Left forelimb (tissue), 1 donor: ENCODE measurements around the gene C1orf116.

ENCODE experiments used
- DNase-seq: peaks from one replicate; pipeline ENCODE4 v3.0.0-alpha.2; 2018; ENCODE audit warnings: low spot score

C1orf116 gene

DNA sequence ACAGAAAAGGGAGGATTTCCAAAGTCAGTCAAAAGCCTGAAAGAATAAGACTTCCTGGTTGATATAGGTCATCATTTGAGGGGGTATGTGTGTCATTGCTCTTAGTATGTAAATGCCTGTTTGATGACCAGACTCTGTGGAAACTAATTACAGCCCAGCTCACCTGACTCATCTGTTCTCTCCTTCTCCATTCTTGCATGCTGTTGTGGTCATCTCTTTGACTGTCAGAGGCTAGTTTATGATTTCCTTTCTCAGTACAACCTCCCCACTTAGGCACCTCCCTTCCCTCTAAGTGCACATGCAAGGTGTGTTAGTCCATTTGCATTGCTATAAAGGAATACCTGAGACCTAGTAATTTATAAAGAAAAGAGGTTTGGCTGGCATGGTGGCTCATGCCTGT, 2.4 kb upstream of the C1orf116 start:
- DNase-seq: no peak

DNA sequence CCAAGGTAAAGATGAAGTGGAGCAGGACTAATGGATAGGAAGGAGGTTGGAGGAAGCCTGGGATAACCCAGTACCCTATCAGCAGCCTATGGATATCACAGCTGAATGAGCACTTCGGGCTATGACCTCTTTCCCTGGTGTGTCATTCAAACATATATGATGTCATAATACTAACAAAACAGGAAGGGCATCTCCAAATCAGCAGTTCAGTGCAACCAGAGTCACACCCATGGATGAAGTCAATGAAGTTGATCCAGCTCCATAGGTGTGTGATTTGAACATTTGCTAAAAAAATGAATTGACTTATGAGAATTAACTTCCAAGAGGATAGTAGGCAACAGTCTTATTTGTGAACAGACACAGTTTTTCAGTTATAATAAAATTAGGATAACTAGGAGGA, 1.7 kb upstream of the C1orf116 start:
- DNase-seq: no peak

DNA sequence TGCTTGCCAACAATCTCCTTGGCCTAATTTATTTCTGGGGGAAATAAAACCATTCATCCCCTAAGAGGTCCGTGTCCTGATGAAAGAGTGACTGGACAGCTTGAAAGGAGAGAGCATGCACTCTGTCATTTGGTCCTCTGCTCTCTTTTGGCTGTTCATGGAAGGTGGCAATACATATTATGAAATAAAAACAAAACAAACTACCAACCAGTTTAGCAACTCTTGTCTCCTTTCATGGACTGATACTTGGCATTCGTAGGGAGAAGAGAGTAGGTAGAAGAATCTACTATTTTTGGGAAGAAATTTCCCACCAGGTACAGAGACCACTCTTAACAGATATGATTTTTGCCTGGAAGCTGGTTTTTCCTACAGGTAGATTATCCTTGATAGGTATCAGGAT, 746 bp upstream of the C1orf116 start:
- no peak for DNase-seq

DNA sequence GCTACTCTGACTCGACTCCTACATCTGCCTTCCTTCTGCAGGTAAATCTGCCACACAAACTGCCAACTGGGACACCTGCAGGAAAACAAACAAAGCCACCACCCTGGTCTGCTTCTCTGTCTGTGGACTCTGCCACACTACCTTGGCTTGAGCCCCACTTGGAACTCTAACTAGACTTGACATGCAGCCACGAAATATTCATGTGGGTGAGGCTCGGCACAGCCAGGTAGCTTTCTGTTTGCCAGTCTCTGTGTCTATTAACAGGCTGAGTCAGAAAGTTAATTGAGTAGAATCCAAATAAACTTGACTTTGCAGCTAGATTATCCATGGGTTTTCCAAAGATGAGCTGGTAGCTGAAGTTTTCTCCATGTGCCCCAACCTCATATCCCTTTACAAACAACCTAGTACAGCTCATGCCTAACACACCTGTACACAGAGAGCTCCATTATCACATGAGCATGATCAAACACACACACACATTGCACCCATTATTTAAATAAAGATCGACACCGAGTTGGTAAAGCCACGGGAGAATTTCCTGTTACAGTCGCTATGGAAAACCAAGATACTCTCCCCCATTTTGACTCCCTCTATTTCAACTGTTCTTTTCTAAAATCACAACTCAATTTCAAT, 808 bp downstream of the C1orf116 start:
- DNase-seq: peak; percentile 47

DNA sequence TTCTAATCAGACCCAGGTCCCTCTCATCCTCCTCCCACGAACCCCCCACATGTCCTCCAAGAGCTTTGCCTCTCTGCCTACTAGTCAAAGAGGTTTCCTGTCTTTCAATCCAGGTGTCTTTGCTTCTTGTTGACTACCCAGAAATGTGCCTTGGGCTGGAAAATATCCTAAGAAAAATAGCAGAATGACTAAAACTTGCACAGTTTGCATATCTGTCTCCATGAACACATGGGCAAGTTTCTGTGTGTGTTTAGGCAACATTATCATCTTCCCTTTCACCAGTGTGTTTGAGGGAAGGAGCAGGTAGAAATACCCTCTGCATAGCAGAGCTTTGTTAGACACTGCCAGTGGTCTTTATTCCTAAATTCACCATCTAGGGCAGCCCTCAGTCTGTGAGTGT, 1.5 kb downstream of the C1orf116 start:
- peak; percentile 15 for DNase-seq

DNA sequence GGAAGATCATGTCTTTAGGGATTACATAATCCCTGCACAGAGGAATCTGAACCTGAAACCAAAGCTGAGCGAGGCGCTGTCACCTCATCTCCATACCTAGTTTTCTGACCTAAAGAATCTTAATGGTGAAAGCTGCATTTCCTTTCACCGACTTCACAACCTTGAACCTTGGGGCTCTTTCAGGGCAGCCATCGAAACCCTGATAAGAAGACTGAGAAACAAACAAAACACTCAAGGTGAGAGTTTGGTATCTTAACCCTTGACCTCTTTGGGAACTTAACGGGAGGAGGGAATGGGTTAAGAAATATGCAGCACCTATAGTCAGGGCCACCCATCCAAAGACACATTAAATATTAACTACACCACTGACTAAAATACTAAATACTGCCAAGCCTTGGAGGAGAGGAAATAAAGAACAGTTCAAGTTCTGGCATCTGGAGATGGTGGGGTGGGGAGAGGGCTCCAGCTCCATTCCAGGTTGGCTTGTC, 2.0 kb downstream of the C1orf116 start:
- DNase-seq: no peak

DNA sequence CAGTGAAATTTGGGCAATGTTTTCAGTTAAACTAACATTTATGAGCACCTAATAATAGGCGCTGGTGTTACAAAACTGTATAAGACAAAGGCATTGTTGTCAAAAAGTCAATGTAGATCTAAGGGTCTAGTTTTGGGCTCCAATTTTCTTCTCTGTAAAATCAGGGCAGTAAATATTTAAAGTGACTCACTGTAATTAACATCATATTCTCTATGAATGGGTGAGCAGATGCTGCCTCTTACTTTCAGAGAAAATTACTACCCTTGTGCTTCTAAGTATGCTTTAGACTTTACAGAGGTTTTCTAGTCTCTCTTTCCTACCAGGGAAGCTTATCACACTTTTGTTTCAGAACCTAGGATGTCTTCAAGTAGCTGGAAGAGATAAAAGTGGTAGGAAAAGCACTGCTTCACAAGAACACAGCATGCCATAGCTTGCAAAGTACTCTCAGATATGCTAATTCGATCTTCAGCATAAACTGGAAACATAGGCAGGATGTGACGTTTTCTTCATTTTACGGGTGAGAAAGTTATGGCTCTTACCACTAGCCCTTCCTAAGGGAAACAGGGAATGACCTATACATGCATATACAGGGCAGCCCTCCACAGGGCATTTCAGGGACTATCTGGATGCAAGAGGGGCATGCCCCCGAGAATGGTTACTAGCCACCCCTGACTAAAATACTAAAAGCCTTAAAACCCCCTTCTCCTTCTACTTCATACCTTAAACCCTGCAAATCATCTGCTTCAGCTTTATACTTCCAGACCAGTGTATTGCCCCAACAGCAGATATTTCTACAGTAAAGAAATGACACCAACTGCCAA, 2.6 kb downstream of the C1orf116 start:
- DNase-seq: peak; percentile 41

DNA sequence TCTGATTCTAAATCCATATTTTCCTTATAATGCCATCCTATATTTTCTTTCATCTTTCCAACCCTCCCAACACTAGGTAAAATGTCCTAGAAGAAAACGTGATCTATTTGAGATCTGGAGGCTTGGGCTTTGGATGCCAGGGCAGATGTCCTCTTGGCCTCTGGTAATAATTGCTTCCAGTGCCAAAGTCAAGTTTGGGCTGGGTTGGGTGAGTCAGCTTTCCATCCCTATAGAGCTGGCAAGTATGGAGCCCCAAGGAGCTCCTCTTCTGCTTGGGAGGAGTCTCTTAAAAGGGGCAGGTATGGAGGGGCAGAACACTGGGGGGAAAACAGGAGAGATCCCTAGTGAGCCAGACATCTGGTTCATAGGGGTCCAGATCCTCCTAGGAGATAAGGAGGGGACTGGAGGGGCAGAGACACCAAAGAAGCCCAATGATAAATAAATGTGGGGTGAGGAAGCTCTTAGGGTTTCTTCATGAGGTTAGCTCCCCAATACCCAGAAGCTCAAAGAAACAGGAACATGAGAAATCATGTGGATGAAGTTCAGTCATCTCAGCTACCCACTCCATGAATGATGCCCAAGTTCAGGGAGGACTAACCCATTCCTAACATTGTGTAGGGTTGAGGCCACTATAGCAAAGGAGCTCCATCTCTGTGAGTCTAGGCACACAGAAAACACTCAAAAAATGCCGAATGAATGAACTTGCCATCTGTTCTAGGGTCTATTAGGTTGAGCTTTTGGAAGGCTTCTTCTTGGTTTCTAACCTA, 3.5 kb downstream of the C1orf116 start:
- no peak for DNase-seq

DNA sequence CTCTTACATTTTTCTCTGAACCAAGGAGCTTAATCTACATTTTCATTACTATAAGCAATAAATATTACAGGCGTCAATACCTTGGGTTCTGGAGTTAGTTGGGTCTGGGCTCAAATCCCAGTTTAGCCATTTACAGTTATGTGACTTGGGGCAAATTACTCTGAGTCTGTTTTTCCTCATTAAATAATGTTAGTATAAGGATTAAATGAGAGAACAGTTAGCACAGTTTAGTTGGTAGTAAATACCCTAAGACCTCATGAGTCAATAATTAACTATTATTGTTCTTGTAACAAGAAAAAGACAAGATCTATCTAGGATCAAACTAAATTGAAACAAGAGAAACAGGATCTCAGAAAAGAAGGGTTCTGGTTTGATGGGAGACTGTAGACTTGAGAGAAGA, 4.6 kb downstream of the C1orf116 start:
- DNase-seq: no peak

DNA sequence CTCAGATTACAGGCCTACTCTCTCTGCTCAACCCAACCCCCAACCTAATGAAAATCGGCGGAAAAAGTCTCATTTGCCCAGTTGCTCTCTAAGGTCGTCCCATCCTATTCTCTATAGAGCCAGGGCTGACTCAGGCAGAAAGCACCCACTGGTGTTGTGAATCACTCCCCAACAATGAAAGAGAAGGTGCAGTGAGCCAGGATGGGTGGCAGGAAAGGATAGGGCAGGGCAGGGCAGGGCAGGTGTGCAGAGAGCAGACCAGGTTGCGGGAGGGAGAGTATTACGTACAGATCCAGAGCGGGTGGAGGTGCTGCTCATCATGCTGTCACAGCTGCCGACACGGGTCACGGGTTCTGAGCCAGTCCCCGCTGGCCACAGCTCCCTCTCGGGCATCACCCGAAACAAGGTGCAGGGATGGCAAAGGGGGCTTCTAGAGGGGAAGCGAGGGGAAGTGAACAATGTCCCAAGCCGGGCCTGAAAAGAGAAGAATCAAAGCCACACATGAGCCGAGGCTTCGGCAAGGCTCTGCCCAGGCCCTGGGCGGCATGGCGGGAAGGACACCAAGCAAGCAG, 5.3 kb downstream of the C1orf116 start:
- no peak for DNase-seq

DNA sequence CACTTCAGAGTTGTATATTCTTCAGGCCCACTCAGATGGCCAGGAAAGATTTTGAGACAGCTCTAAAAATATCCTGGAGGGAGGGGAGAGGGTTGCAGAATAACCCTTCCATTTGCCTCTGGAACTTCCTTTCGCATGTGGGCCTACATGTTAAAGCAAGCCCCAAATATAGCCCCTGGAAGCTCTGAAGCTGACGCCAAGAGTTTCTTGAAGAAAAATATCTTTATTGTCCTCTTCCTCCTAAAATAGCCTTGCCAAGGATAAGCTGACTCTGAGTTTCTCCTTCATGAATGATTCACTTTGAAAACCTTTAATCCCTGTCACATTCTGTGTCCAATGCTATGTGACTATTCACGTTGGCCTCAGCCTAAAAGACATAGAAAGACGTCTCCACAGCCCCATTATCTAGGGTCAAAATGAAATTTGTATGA, 6.4 kb downstream of the C1orf116 start:
- no peak for DNase-seq

DNA sequence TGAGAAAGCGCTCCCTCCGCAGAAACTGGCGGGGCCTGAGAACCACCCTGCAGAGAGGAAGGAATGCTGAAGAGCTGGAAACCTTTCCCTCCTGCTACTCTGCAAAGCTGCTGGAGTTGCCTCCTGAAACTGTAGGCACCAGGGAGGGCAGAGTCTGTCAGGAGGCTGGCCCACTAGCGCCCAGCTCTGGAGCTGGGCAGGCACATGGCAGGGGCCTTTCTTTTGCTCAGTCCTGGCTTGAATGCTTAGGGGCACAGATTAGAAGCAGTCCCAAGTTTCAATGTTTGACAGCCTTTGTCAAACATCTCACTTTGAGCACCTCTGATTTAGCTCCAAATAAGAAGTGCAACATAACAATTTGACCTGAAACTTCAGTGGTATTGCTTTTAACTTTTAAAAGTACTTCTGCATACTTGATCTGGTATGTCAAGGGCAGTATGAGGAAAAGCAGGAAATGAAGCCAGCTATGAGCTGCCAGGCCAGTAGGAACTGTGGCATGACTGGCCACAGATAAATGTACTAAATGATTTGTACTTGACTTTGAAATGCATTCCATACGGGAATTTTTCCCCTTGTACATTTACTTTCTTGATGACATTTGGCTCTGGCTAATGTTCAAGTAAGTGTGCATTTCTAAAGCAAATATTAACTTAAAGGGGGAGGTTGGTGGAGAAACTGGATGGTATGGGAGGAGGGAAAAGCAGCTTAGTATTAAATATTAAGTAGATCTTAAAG, 7.2 kb downstream of the C1orf116 start:
- no peak for DNase-seq

DNA sequence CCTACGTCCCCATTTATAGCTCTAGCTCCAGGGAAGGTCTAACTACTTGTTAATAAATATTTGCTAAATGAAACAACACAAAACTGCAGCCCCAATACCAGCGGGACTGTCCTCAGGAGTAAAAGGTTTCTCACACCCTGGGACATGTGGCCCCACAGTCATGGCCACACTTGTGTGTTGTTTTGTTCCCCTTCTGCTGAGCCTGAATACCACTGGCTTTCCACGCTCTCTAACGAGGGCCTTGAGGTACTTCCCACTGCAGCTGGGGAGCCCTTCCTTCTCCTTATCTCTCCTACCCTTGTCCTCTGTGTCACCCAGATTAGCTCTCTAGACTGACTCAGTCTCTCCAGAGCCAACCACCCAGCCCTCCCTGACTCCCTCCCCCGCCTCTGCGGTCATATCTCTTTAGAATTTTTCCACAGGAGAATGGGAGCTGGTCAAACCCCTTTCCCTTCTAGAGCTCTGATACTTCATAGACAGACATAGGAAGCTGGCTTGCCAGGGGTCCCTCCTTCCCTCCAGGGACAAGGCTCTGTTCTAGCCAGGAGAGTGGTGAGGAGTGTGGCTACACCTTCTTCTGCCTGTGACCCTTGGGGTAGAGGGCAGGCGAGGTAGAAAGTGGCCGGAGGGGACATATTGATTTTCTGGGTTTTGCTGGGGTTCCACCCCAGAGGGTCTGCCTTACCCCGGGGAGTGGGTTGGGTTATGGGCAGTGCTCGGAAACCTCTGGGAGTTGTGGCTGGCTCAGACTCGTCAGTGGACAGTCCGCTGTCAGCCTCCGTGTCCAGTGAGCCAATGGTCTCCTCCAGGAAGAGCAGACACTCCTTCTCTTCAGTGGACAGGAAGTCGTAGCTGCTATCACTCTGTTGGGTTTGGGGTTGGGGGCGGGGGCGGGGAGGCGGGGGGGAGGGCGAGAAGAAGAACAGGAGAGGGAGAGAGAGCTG, 8.1 kb downstream of the C1orf116 start:
- DNase-seq: no peak

DNA sequence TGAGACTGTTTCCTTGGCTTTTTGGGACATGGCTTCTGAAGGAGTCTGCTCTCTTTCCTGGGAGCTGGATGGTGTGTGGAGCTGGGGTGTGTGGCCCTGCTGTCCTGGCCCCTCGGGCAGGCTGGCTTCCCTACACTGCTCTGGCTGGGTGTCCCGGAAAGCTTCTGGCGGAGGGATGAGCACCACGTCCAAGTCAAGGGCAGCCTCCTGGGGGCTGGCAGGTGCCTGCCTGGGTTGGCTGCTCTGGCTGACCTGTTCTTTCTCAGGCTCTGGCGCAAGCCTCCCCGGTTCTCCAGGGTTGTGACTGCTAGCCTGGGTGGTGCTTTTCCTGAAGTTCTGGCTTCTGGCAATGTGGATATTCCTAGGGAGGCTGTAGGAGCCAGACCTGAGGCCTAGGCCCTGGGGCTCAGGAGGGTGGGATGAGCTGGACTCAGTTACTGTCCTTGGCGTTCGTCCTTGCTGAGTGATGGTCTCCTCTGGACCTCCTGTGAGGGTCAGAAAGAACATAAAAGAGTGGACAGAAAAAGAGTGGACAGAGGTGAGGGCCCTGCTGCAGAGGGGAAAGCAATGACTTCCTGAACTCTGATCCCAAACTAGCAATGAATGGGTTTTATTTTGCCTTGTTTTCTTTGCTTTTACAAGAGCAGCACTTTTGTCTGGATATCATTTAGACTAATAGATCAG, 9.4 kb downstream of the C1orf116 start:
- DNase-seq: no peak

DNA sequence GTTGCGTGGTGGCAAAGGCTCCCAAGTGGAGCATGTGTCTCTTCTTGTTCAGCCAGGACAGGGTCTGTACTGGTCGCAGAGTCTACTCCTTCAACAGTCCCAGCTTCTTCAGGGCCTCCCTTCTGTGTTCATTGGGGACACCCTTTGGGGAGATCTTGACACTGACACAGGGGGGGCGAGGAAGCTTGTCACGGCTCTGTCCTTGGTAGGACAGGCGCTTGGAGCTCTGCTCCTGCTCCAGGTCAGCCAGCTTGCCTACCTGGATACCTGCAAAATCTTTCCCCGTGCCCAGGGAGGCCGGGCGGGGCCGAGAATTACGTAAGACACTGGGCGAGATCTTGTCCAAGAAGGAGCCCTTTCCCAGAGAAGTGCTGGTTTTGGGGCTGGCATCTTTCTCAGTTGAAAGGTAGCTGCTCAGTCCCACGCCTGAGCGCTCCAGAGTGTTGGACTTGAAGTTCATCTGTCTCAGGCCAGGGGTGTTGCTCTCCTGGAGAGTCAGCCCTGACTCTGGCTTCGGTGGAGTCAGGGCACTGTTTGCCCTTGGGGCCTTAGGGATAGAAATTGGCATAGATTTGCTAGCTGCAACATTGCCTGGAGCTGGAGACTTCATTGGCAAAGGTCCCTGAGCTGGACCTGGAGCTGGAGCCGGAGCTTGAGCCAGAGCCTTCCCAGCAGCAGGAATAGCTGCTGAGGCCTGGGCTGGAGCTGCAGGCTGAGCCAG, 10.5 kb downstream of the C1orf116 start:
- no peak for DNase-seq

DNA sequence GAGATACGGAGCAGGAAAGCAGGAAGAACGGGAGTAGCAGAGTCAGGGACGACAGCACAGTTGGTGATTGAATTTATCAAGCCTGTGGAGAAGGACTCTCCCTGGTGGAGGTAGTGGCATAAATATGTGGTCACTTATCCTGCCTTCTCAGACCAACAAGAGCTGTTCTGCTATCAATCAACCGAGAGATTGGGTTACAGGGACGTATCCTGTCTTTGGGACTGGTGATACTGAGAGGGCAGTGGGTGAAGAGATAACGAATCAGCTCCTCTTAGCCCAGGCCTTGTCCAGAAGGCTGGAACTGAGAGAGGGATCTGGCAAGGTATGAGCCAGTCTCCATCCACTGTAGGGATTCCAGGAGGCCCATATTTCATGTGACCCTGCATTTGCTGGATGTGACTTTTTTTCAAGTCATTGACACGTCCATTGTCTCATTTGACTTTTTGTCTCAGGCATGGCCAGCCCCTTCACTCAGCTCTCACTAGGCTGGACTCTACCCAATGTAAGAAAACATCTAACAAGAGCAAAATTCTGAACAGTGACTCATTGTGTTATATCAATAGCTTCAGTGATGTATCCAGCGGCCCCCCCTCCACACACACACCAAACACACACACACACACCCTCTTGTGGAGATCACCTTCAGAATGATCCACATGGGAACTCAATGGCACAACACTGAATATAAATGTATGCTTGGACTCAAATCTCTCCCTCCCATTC, 11.3 kb downstream of the C1orf116 start:
- no peak for DNase-seq

DNA sequence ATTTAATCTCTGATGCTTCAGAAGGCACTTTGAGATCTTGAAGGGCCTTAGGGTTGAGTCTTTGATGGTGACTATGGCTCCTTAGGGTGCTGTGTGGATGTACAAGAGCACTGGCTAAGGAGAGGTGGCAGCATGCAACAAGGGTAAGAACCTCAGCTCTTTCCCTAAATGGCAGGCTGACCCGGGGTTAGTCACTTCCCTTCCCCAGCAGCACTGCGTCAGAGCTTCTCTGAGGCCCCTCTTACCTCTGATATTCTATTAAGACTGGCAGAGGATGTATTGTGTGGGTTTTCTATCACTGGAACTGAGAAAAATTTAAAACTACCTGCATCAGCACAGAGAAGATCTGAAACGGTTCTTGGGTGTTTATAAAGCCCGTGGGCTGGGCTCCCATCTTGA, 11.8 kb downstream of the C1orf116 start:
- DNase-seq: no peak

DNA sequence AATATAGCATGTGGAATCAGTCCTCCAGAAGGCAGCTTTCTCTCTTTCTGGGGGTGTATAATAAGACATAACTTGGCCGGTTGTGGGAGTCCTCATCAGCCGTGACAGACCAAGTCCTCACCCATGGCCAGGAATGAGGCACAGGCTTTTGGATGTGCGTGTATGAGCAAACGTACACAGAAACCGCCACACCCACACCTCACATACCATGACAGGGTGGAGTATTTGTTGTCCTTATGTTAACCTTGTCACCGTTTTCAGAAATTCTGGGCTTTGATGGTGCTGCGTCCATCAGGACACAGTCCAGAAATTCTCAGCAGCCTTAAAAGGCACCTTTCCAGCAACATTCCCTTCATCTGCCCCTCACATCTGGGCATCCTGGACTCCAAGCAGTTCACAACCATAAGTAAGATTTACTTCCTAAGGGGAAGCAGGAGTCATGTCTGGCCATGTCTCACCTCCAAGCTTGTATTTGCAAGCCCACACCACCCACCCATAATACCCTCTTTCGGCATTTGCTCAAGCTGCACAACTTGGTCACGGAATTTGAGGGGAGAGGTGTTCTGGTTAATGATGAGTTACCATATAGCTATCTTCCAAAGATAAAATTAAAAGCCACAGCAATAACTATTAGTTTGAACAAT, 12.4 kb downstream of the C1orf116 start:
- DNase-seq: no peak
